Spleen (tissue), 11 donors: Measurements from ENCODE around the gene TTC39A. TPM values are rescaled to one million over a fixed set of nuclear protein-coding genes. Genes with fewer than 3 reads are reported as not detected.

Experiments used
- DNase-seq: peaks from one replicate; pipeline ENCODE4 v3.0.0-alpha.2; 2020
- H3K27ac ChIP-seq, 8 donors: fragments of 200-600 bp; sonication (generic) in 7 of 8; 1 replicate in 4 of 8; 2 replicates in 4 of 8; pipeline versions ENCODE4 v1.5.0 to v1.8.0; 2016 to 2021; ENCODE audit warnings: inconsistent platforms in 4 of 8, mild to moderate bottlenecking in 4 of 8, moderate library complexity in 1 of 8
- H3K27me3 ChIP-seq, 7 donors: fragments of 200-600 bp; sonication (generic) in 6 of 7; replicated peaks in 1 of 7; 1 replicate in 4 of 7; 2 replicates in 3 of 7; pipeline versions ENCODE4 v1.5.0 to v1.8.0; 2016 to 2021; ENCODE audit warnings: inconsistent platforms in 3 of 7, mild to moderate bottlenecking in 1 of 7
- H3K36me3 ChIP-seq, 6 donors: fragments of 200-600 bp; sonication (generic) in 5 of 6; 1 replicate in 4 of 6; 2 replicates in 2 of 6; pipeline versions ENCODE4 v1.5.0 to v1.8.0; 2016 to 2021; ENCODE audit warnings: inconsistent platforms in 2 of 6
- H3K4me1 ChIP-seq, 6 donors: fragments of 200-600 bp; sonication (generic) in 5 of 6; 1 replicate in 3 of 6; 2 replicates in 3 of 6; pipeline versions ENCODE4 v1.5.0 to v1.8.0; 2016 to 2021; ENCODE audit warnings: inconsistent platforms in 3 of 6
- H3K4me3 ChIP-seq, 8 donors: fragments of 200-600 bp; sonication (generic) in 7 of 8; 1 replicate in 4 of 8; 2 replicates in 4 of 8; pipeline versions ENCODE4 v1.5.0 to v1.8.0; 2016 to 2021; ENCODE audit warnings: inconsistent platforms in 4 of 8, mild to moderate bottlenecking in 4 of 8, moderate library complexity in 2 of 8
- H3K9me3 ChIP-seq, 8 donors: fragments of 200-600 bp; sonication (generic) in 7 of 8; 1 replicate in 4 of 8; 2 replicates in 4 of 8; pipeline versions ENCODE4 v1.5.0 to v1.8.0; 2016 to 2021; ENCODE audit warnings: inconsistent platforms in 4 of 8
- CTCF ChIP-seq, 11 experiments: fragments of 200-600 bp in 7 of 11; fragments of 450-650 bp in 4 of 11; sonication (generic) in 4 of 11; IDR thresholded peaks in 8 of 11; conservative IDR thresholded peaks in 3 of 11; 1 replicate in 7 of 11; 2 replicates in 4 of 11; pipeline versions ENCODE4 v1.4.0 to v1.8.0; 2016 to 2021; ENCODE audit warnings: antibody characterized with exemption in 11 of 11, inconsistent platforms in 4 of 11, mild to moderate bottlenecking in 1 of 11
- POLR2A ChIP-seq, 3 donors: fragments of 450-650 bp; IDR thresholded peaks; one replicate each; pipeline ENCODE4 v1.5.1; 2017; ENCODE audit warnings: antibody characterized with exemption in 3 of 3, mild to moderate bottlenecking in 1 of 3
- POLR2AphosphoS5 ChIP-seq, 3 donors: sonication (generic); formaldehyde crosslinking; IDR thresholded peaks; one replicate each; pipeline ENCODE4 v1.5.1; 2017; ENCODE audit warnings: antibody characterized with exemption in 3 of 3
- WGBS, 5 donors: extraction: QIAGEN DNeasy Blood & Tissue Kit in 3 of 5; methylation state at CpG; one replicate each; pipeline versions ENCODE4 v1.1.5 to v1.1.7; 2013 to 2018; 5-methylcytosine and 5-hydroxymethylcytosine counted together
- intact Hi-C: fragments of 100-400 bp; cut with DNase I; formaldehyde crosslinking; loops from one replicate; pipeline ENCODE4 v1.15.0; 2023; ENCODE audit warnings: low total_unique reads
- polyA plus RNA-seq, 3 donors: library from polyadenylated mRNA; stranded (reverse); fragments of 200-250 nt; gene quantifications; one replicate each; pipeline ENCODE4 v1.2.1, GENCODE V29; 2013
- total RNA-seq, 7 donors: library from RNA; depleted of rRNA in 3 of 7; stranded (reverse); fragments of >200 nt in 3 of 7; fragmentation: NEBNext Ultra II Directional in 4 of 7; extraction: Animal tissue kit (Norgen Biotek cat#: 25700) in 4 of 7; gene quantifications; one replicate each; pipeline versions ENCODE4 v1.1.0 to v1.2.1, GENCODE V29; 2016 to 2021
- donor health status: healthy with polysubstance abuse.
- donor health status: DM: no; HTN: no; CAD: no; lungs with moderate emphysema.
- donor health status: DM: no; HTN: no; CAD: no.
- donor health status: Bipolar disorder and iron deficiency.
- donor health status: healthy.
- donor health status: DM: no; HTN: no; CAD: no.
- donor health status: DM: yes; HTN: yes; CAD: no.

TTC39A gene
- total and polyA plus RNA-seq, 10 donors = 0.24 to 2.4 (median 0.70) TPM; not detected in 1

GRCh38 chr1:51249445-51249844, 80.9 kb downstream of the TTC39A start:
- H3K27ac ChIP-seq = no peak overlapping the region
- H3K27me3 ChIP-seq = no peaks in the 10 kb centered on the region
- no peak overlapping the region for H3K4me3 ChIP-seq
- DNase-seq = no peak
- TF ChIP-seq POLR2A (IDR thresholded peaks at IDR 0.05) (no peak), POLR2AphosphoS5 (IDR thresholded peaks at IDR 0.05) (no peak), CTCF (IDR thresholded peaks at IDR 0.05 in 8 of 11, conservative IDR thresholded peaks at IDR 0.05 in 3 of 11) (no peak)
- H3K9me3 ChIP-seq = no peaks in the 10 kb centered on the region
- H3K4me1 ChIP-seq = peaks cover 0 to 73% (median 25%) of the 10 kb centered on the region in 6 donors
- intact Hi-C loops = no loop called here
- H3K36me3 ChIP-seq = peaks cover 0 to 13% (median 0%) of the 10 kb centered on the region in 6 donors
- 90 to 100% (median 94%) methylated on average over 1 of the region's 1 CpG for WGBS, 5 donors

GRCh38 chr1:51247499-51247898, 82.9 kb downstream of the TTC39A start:
- no peak overlapping the region for H3K27ac ChIP-seq
- no peak for DNase-seq
- H3K27me3 ChIP-seq = no peaks in the 10 kb centered on the region
- whole genome bisulfite sequencing, 5 donors = 73 to 88% (median 84%) methylated on average over 1 of the region's 1 CpG
- peaks cover 0 to 82% (median 33%) of the 10 kb centered on the region in 6 donors for H3K4me1 ChIP-seq
- H3K4me3 ChIP-seq = no peak overlapping the region
- H3K9me3 ChIP-seq = no peaks in the 10 kb centered on the region
- H3K36me3 ChIP-seq = peaks cover 0 to 13% (median 0%) of the 10 kb centered on the region in 6 donors
- intact Hi-C loops = no loop called here
- TF ChIP-seq POLR2A (IDR thresholded peaks at IDR 0.05) (no peak), CTCF (IDR thresholded peaks at IDR 0.05 in 8 of 11, conservative IDR thresholded peaks at IDR 0.05 in 3 of 11) (no peak), POLR2AphosphoS5 (IDR thresholded peaks at IDR 0.05) (no peak)

GRCh38 chr1:51247022-51247421, 83.3 kb downstream of the TTC39A start:
- 70 to 86% (median 80%) methylated on average over 2 of the region's 2 CpGs for WGBS, 5 donors
- no peak for TF ChIP-seq CTCF (IDR thresholded peaks at IDR 0.05 in 8 of 11, conservative IDR thresholded peaks at IDR 0.05 in 3 of 11)
- Histone ChIP-seq H3K9me3 (no peaks in the 10 kb centered on the region), H3K36me3 (peaks cover 0 to 13% (median 0%) of the 10 kb centered on the region in 6 donors), H3K4me3 (no peak overlapping the region), H3K27ac (no peak overlapping the region), H3K4me1 (peaks cover 0 to 82% (median 33%) of the 10 kb centered on the region in 6 donors), H3K27me3 (no peaks in the 10 kb centered on the region)
- no peak for DNase-seq
- intact Hi-C loops = no loop called here

- Histone ChIP-seq H3K27me3 (no peaks in the 10 kb centered on the region), H3K4me3 (no peak overlapping the region), H3K9me3 (no peaks in the 10 kb centered on the region), H3K4me1 (peaks cover 18 to 98% (median 68%) of the 10 kb centered on the region in 6 donors), H3K27ac (no peak overlapping the region), H3K36me3 (no peaks in the 10 kb centered on the region)
- no peak for DNase-seq
- intact Hi-C loops = no loop called here
- TF ChIP-seq CTCF (IDR thresholded peaks at IDR 0.05 in 8 of 11, conservative IDR thresholded peaks at IDR 0.05 in 3 of 11) (no peak), POLR2AphosphoS5 (IDR thresholded peaks at IDR 0.05) (no peak), POLR2A (IDR thresholded peaks at IDR 0.05) (no peak)
- WGBS, 5 donors = 87 to 97% (median 92%) methylated on average over 4 of the region's 4 CpGs
These were observed 87.8 kb downstream of the TTC39A start for GRCh38 chr1:51242546-51242945.
